Liver (tissue), 9 donors: ENCODE measurements around the gene ITGB2. TPM values are rescaled to one million over a fixed set of nuclear protein-coding genes. Genes with fewer than 3 reads are reported as not detected.

Experiments used
- DNase-seq: peaks from one replicate; pipeline ENCODE4 v3.0.0-alpha.2; 2017; ENCODE audit warnings: low spot score
- H3K27ac ChIP-seq, 2 donors: one replicate each; pipeline ENCODE4 v1.7.0; 2013; ENCODE audit warnings: inconsistent platforms in 2 of 2, low read length in 2 of 2, control low read depth in 1 of 2, low read depth in 1 of 2, mild to moderate bottlenecking in 1 of 2
- H3K27me3 ChIP-seq, 4 donors: one replicate each; pipeline versions ENCODE4 v1.6.1 to v1.7.0; 2013; ENCODE audit warnings: low read length in 3 of 4, inconsistent platforms in 1 of 4, mild to moderate bottlenecking in 1 of 4, moderate library complexity in 1 of 4; ENCODE audit not compliant: control insufficient read depth in 4 of 4, insufficient read depth in 4 of 4
- H3K36me3 ChIP-seq, 4 donors: one replicate each; pipeline versions ENCODE4 v1.6.1 to v1.7.0; 2013; ENCODE audit warnings: low read length in 3 of 4, mild to moderate bottlenecking in 3 of 4, low read depth in 1 of 4, moderate library complexity in 1 of 4; ENCODE audit not compliant: control insufficient read depth in 4 of 4, insufficient read depth in 3 of 4
- H3K4me1 ChIP-seq, 4 donors: one replicate each; pipeline versions ENCODE4 v1.6.1 to v1.7.0; 2013; ENCODE audit warnings: low read length in 3 of 4, mild to moderate bottlenecking in 3 of 4, moderate library complexity in 1 of 4; ENCODE audit not compliant: control insufficient read depth in 4 of 4, insufficient read depth in 4 of 4
- H3K4me3 ChIP-seq, 3 donors: one replicate each; pipeline versions ENCODE4 v1.6.1 to v1.7.0; 2013; ENCODE audit warnings: low read length in 3 of 3, control low read depth in 1 of 3, low read depth in 1 of 3, mild to moderate bottlenecking in 1 of 3
- H3K9ac ChIP-seq, 2 donors: one replicate each; pipeline ENCODE4 v1.7.0; 2013; ENCODE audit warnings: low read length in 2 of 2, mild to moderate bottlenecking in 2 of 2, moderate library complexity in 2 of 2, control low read depth in 1 of 2, low read depth in 1 of 2
- H3K9me3 ChIP-seq, 4 donors: one replicate each; pipeline versions ENCODE4 v1.6.1 to v1.7.0; 2013; ENCODE audit warnings: low read length in 3 of 4; ENCODE audit not compliant: control insufficient read depth in 4 of 4
- EGR1 ChIP-seq, 2 donors: IDR thresholded peaks; 2 replicates each; pipeline ENCODE4 v1.6.1; 2016 to 2018; ENCODE audit warnings: antibody characterized with exemption in 2 of 2, low read depth in 2 of 2
- FOXA1 ChIP-seq: IDR thresholded peaks from 2 replicates; pipeline ENCODE4 v1.6.1; 2016; ENCODE audit warnings: antibody characterized with exemption
- GABPA ChIP-seq, 2 donors: IDR thresholded peaks in 1 of 2; conservative IDR thresholded peaks in 1 of 2; 2 replicates each; pipeline ENCODE4 v1.6.1; 2016; ENCODE audit warnings: antibody characterized with exemption in 2 of 2, mild to moderate bottlenecking in 1 of 2, moderate library complexity in 1 of 2
- HNF4A ChIP-seq, 2 donors: conservative IDR thresholded peaks; 2 replicates each; pipeline ENCODE4 v1.6.1; 2016; ENCODE audit warnings: antibody characterized with exemption in 2 of 2, mild to moderate bottlenecking in 2 of 2
- MAX ChIP-seq: IDR thresholded peaks from 2 replicates; pipeline ENCODE4 v1.6.1; 2016; ENCODE audit warnings: antibody characterized with exemption
- NR2F2 ChIP-seq: IDR thresholded peaks from 2 replicates; pipeline ENCODE4 v1.6.1; 2016; ENCODE audit warnings: antibody characterized with exemption
- RAD21 ChIP-seq, 2 donors: IDR thresholded peaks; 2 replicates each; pipeline ENCODE4 v1.6.1; 2016; ENCODE audit warnings: antibody characterized with exemption in 2 of 2, mild to moderate bottlenecking in 2 of 2
- RXRA ChIP-seq, 2 donors: IDR thresholded peaks; 2 replicates each; pipeline ENCODE4 v1.6.1; 2017 to 2018; ENCODE audit warnings: antibody characterized with exemption in 2 of 2, mild to moderate bottlenecking in 1 of 2
- SP1 ChIP-seq: IDR thresholded peaks from 2 replicates; pipeline ENCODE4 v1.6.1; 2018; ENCODE audit warnings: antibody characterized with exemption, mild to moderate bottlenecking
- WGBS: extraction: QIAGEN DNeasy Blood & Tissue Kit; methylation state at CpG from one replicate; pipeline ENCODE4 v1.1.7; 2013; 5-methylcytosine and 5-hydroxymethylcytosine counted together
- polyA plus RNA-seq, 2 donors: library from polyadenylated mRNA; stranded (reverse) in 1 of 2; unstranded in 1 of 2; fragments of 200-250 nt in 1 of 2; fragments of >200 nt in 1 of 2; fragmentation: Nextera tagmentation in 1 of 2; extraction: Ambion mirVana in 1 of 2; gene quantifications; one replicate each; pipeline versions ENCODE4 v1.2.1 to v1.2.3, GENCODE V29; 2013 to 2015
- total RNA-seq, 2 donors: library from RNA; depleted of rRNA; stranded (reverse); fragments of >200 nt; gene quantifications; one replicate each; pipeline ENCODE4 v1.2.3, GENCODE V29; 2014
- TF ChIP-seq, protein P1 (sequence below): IDR thresholded peaks from 2 replicates; pipeline ENCODE4 v1.6.1; 2016; ENCODE audit warnings: antibody characterized with exemption, mild to moderate bottlenecking
- donor health status: healthy.
- donor health status: healthy.
- donor health status: healthy.
- donor health status: healthy.
- donor health status: healthy.

The ITGB2 gene
- total and polyA plus RNA-seq, 4 donors: 9.6 to 50.6 (median 28.7) TPM

DNA sequence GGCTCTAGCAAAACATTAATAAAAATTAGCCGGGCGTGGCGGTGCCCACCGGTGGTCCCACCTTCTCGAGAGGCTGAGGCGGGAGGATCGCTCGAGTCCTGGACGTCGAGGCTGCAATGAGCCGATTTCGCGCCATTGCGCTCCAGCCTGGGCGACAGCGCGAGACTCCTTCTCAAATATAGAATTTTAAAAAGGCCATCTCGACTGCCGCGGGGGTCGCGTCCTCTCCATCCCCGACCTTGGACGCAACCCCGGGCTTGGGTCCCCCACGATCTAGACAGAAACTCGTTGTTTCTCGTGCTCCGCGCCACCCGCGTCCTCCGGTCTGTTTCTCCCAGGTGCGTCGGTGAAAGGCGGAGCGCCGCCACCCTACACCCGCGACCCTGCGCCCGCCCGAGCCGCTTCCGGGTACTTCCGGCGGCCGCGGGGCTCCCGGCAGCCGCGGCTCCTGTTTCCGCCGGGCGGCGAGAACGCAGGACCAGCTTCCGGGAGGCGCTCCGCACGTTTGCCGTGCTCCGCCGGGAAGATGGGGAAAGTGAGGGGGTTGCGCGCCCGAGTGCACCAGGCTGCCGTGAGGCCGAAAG, 18.9 kb upstream of the ITGB2 start, which contains the start of gene SLX9:
Gene SLX9, plus strand, starts transcription at position 498 of the 584 bp plus-strand sequence. Its CDS starts 29 bp downstream, at position 527.
- Histone ChIP-seq H3K9ac (peak within 1 kb of the TSS; percentile 51 to 92), H3K36me3 (peaks cover 3 to 11% (median 9%) of the 10 kb centered on the region in 4 donors), H3K4me3 (peak within 1 kb of the TSS; percentile 63 to 97 (median 86)), H3K27me3 (no peaks in the 10 kb centered on the region), H3K9me3 (no peaks in the 10 kb centered on the region), H3K27ac (peak within 1 kb of the TSS; percentile 6 to 43), H3K4me1 (peaks cover 4 to 28% (median 23%) of the 10 kb centered on the region in 4 donors)
- WGBS: 3% methylated on average over 69 of the region's 69 CpGs
- DNase-seq: peak; percentile 79
- TF ChIP-seq SP1: peak; percentile 32
- no peak for TF ChIP-seq RXRA (IDR thresholded peaks at IDR 0.05)
- peak; percentile 82 to 95 for TF ChIP-seq GABPA (IDR thresholded peaks at IDR 0.05 in 1 of 2, conservative IDR thresholded peaks at IDR 0.05 in 1 of 2)
- peak; percentile 15 to 57 for TF ChIP-seq RAD21 (IDR thresholded peaks at IDR 0.05)
- TF ChIP-seq EGR1 (IDR thresholded peaks at IDR 0.05; ENCODE audit: low read depth in 2 of 2): peak; percentile 32 to 57
- TF ChIP-seq, protein P1, sequence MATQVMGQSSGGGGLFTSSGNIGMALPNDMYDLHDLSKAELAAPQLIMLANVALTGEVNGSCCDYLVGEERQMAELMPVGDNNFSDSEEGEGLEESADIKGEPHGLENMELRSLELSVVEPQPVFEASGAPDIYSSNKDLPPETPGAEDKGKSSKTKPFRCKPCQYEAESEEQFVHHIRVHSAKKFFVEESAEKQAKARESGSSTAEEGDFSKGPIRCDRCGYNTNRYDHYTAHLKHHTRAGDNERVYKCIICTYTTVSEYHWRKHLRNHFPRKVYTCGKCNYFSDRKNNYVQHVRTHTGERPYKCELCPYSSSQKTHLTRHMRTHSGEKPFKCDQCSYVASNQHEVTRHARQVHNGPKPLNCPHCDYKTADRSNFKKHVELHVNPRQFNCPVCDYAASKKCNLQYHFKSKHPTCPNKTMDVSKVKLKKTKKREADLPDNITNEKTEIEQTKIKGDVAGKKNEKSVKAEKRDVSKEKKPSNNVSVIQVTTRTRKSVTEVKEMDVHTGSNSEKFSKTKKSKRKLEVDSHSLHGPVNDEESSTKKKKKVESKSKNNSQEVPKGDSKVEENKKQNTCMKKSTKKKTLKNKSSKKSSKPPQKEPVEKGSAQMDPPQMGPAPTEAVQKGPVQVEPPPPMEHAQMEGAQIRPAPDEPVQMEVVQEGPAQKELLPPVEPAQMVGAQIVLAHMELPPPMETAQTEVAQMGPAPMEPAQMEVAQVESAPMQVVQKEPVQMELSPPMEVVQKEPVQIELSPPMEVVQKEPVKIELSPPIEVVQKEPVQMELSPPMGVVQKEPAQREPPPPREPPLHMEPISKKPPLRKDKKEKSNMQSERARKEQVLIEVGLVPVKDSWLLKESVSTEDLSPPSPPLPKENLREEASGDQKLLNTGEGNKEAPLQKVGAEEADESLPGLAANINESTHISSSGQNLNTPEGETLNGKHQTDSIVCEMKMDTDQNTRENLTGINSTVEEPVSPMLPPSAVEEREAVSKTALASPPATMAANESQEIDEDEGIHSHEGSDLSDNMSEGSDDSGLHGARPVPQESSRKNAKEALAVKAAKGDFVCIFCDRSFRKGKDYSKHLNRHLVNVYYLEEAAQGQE: peak; percentile 21

- no peak for DNase-seq
- 83% methylated on average over 18 of the region's 18 CpGs for WGBS
- Histone ChIP-seq H3K4me1 (peaks cover 4 to 28% (median 23%) of the 10 kb centered on the region in 4 donors), H3K9me3 (no peaks in the 10 kb centered on the region), H3K4me3 (peak overlapping the region; percentile 57 to 97 (median 63)), H3K36me3 (peaks cover 0 to 6% (median 4%) of the 10 kb centered on the region in 4 donors), H3K27ac (peak overlapping the region; percentile 6 to 43), H3K27me3 (no peaks in the 10 kb centered on the region), H3K9ac (peak overlapping the region in 1 of 2 donors; percentile 51)
- TF ChIP-seq MAX (no peak), RAD21 (IDR thresholded peaks at IDR 0.05) (no peak), FOXA1 (no peak), SP1 (no peak), EGR1 (IDR thresholded peaks at IDR 0.05; ENCODE audit: low read depth in 2 of 2) (no peak), HNF4A (conservative IDR thresholded peaks at IDR 0.05) (no peak)
These were observed 18.3 kb upstream of the ITGB2 start for GRCh38 chr21:44938772-44939531.

GRCh38 chr21:44935533-44935927, 14.8 kb upstream of the ITGB2 start:
- H3K4me1 ChIP-seq: peaks cover 19 to 34% (median 27%) of the 10 kb centered on the region in 4 donors
- no peak for DNase-seq
- H3K36me3 ChIP-seq: no peaks in the 10 kb centered on the region
- WGBS: 94% methylated on average over 10 of the region's 10 CpGs
- TF ChIP-seq RXRA (IDR thresholded peaks at IDR 0.05) (no peak), NR2F2 (no peak), FOXA1 (no peak)
- no peak overlapping the region for H3K27ac ChIP-seq
- H3K4me3 ChIP-seq: no peak overlapping the region
- no peak overlapping the region for H3K9ac ChIP-seq
- H3K27me3 ChIP-seq: no peaks in the 10 kb centered on the region
- no peaks in the 10 kb centered on the region for H3K9me3 ChIP-seq
